Activated CD4-positive, CD25-positive, alpha-beta regulatory T cell treated with anti-CD3 and anti-CD28 coated beads, Interleukin-2, amount 50 U/mL, for 24 hours (primary cell): ENCODE data around the gene CELA3B.
"Not testable (repeated sequence)": the region's sequence is repeated elsewhere in the genome, so short reads cannot be mapped to it uniquely, and the experiment has no call there.

Source experiments
- ATAC-seq, 2 donors: fragments of 150-1000 bp; cut with Tn5 transposase; one replicate each; pipeline ENCODE4 v1.10.0; 2021; ENCODE audit warnings: mild to moderate bottlenecking in 1 of 2, moderate library complexity in 1 of 2

CELA3B gene

GRCh38 chr1:21976703-21977239 is at the start of gene CELA3B:
TSS of gene CELA3B (plus strand) at chr1:21977022. CDS start at chr1:21977040, 18 bp downstream.
- ATAC-seq = not testable (repeated sequence)

GRCh38 chr1:21927533-21928237 is 49.1 kb upstream of the CELA3B start:
- no peak for ATAC-seq

- ATAC-seq = no peak
These were observed 46.7 kb upstream of the CELA3B start for GRCh38 chr1:21930080-21930571.

- ATAC-seq = no peak
These were observed 46.1 kb upstream of the CELA3B start for GRCh38 chr1:21930629-21931170.

GRCh38 chr1:21931171-21932093 is 45.4 kb upstream of the CELA3B start:
- no peak for ATAC-seq

- ATAC-seq = no peak
These were observed 44.7 kb upstream of the CELA3B start for GRCh38 chr1:21932127-21932526.

- ATAC-seq = no peak
These were observed 43.2 kb upstream of the CELA3B start for GRCh38 chr1:21933397-21934248.

GRCh38 chr1:21935393-21935804 is 41.4 kb upstream of the CELA3B start:
- no peak for ATAC-seq

GRCh38 chr1:21935891-21936365 is 40.9 kb upstream of the CELA3B start:
- ATAC-seq = no peak

- peak; percentile 5 to 11 for ATAC-seq
These were observed 40.3 kb upstream of the CELA3B start for GRCh38 chr1:21936366-21937031.

GRCh38 chr1:21937034-21937371 is 39.8 kb upstream of the CELA3B start, which contains the start of gene HSPG2:
TSS of gene HSPG2 (minus strand) at chr1:21937310. CDS start at chr1:21937217, 93 bp downstream.
- peak in 1 of 2 donors; percentile 45 for ATAC-seq

- ATAC-seq = peak; percentile 82 to 85
These were observed 39.3 kb upstream of the CELA3B start for GRCh38 chr1:21937372-21938121.

GRCh38 chr1:21938732-21939538 is 37.9 kb upstream of the CELA3B start:
- ATAC-seq = no peak

- no peak for ATAC-seq
These were observed 37.0 kb upstream of the CELA3B start for GRCh38 chr1:21939650-21940374.

GRCh38 chr1:21940492-21940891 is 36.3 kb upstream of the CELA3B start:
- ATAC-seq = no peak

- no peak for ATAC-seq
These were observed 35.5 kb upstream of the CELA3B start for GRCh38 chr1:21941370-21941769.

- no peak for ATAC-seq
These were observed 34.4 kb upstream of the CELA3B start for GRCh38 chr1:21942464-21942863.

- ATAC-seq = not testable (repeated sequence)
These were observed 33.7 kb upstream of the CELA3B start for GRCh38 chr1:21942959-21943640.
